K562 (cell line): ENCODE data around the gene UBE2J2. TPM values are rescaled to one million over a fixed set of nuclear protein-coding genes. Genes with fewer than 3 reads are reported as not detected.

Experiments used
- ATAC-seq: fragments of 200-7000 bp; cut with Tn5 transposase; 3 replicates; pipeline ENCODE4 v1.9.1; 2020; ENCODE audit warnings: moderate library complexity
- BruUV-seq: library from RNA; stranded (reverse); fragments of 400-500 nt; replicated peaks from 2 replicates; lab custom pipeline; 2021; lab: Mats Ljungman, UMichigan
- CTCF ChIA-PET: fragments of 300-600 bp; formaldehyde crosslinking; extraction: SDS; loops from one replicate; lab custom pipeline; 2021; ENCODE audit warnings: low intra/inter-chr PET ratio; lab: Yijun Ruan, JAX
- POLR2A ChIA-PET: fragments of 300-600, 350-650 bp; sonication (Branson Sonifier 250); formaldehyde crosslinking; extraction: SDS; loops from one replicate; lab custom pipeline; 2021; ENCODE audit warnings: antibody characterized with exemption, inconsistent platforms; lab: Yijun Ruan, JAX
- DNase-seq, 4 experiments: peaks; one replicate each; pipeline versions ENCODE4 v3.0.0 to v3.0.0-alpha.2; 2011 to 2018; ENCODE audit warnings: low spot score in 3 of 4, mixed read lengths in 3 of 4; ENCODE audit errors: extremely low read depth in 1 of 4
- FAIRE-seq: peaks from 2 replicates; lab custom pipeline; 2011; peaks lifted over from hg19 to GRCh38; lab: Jason Lieb, UNC
- H2AFZ ChIP-seq: 2 replicates; pipeline ENCODE4 v1.6.0; 2011; ENCODE audit warnings: low read depth, low read length, control low read depth, inconsistent platforms
- H3K27ac ChIP-seq: fragments of 200-600 bp; 3 replicates; pipeline ENCODE4 v1.8.0; 2011; ENCODE audit warnings: low read depth, mild to moderate bottlenecking, control low read depth, inconsistent platforms, low read length, moderate library complexity, mixed read lengths; ENCODE audit errors: extremely low read depth
- H3K27me3 ChIP-seq, 2 experiments: fragments of 300-600 bp in 1 of 2; 2 replicates in 1 of 2; 3 replicates in 1 of 2; pipeline versions ENCODE4 v1.6.0 to v1.8.0; 2011; ENCODE audit warnings: inconsistent platforms in 2 of 2, low read length in 2 of 2, mild to moderate bottlenecking in 1 of 2, mixed read lengths in 1 of 2, moderate library complexity in 1 of 2; ENCODE audit not compliant: control insufficient read depth in 2 of 2, insufficient read depth in 2 of 2
- H3K36me3 ChIP-seq: fragments of 300-600 bp; 3 replicates; pipeline ENCODE4 v1.8.0; 2011; ENCODE audit warnings: mild to moderate bottlenecking, low read length, inconsistent platforms; ENCODE audit not compliant: control insufficient read depth, insufficient read depth
- H3K4me1 ChIP-seq, 2 experiments: fragments of 200-600 bp in 1 of 2; replicated peaks in 1 of 2; 2 replicates in 1 of 2; 3 replicates in 1 of 2; pipeline versions ENCODE4 v1.5.1 to v1.8.0; 2011; ENCODE audit warnings: inconsistent platforms in 2 of 2, low read length in 2 of 2, mild to moderate bottlenecking in 1 of 2, mixed read lengths in 1 of 2, moderate library complexity in 1 of 2; ENCODE audit not compliant: control insufficient read depth in 2 of 2, insufficient read depth in 2 of 2
- H3K4me2 ChIP-seq: 2 replicates; pipeline ENCODE4 v1.6.1; 2011; ENCODE audit warnings: low read length, control low read depth, inconsistent platforms, mixed read lengths; ENCODE audit not compliant: insufficient read depth
- H3K4me3 ChIP-seq: fragments of 200-600 bp; sonication (generic), shearing (Covaris generic); 2 replicates; pipeline ENCODE4 v1.5.1; 2016; ENCODE audit warnings: control low read depth, inconsistent platforms
- H3K79me2 ChIP-seq: fragments of 200-600 bp; 3 replicates; pipeline ENCODE4 v1.8.0; 2011; ENCODE audit warnings: low read length, inconsistent platforms; ENCODE audit not compliant: control insufficient read depth, insufficient read depth
- H3K9ac ChIP-seq, 2 experiments: 2 replicates each; pipeline versions ENCODE4 v1.6.0 to v1.6.1; 2011; ENCODE audit warnings: low read depth in 2 of 2, low read length in 2 of 2, control low read depth in 1 of 2, inconsistent platforms in 1 of 2, mild to moderate bottlenecking in 1 of 2, mixed read lengths in 1 of 2; ENCODE audit not compliant: insufficient read depth in 1 of 2
- H3K9me1 ChIP-seq: one replicate; pipeline ENCODE4 v1.6.0; 2011; ENCODE audit warnings: inconsistent platforms, mild to moderate bottlenecking, low read length, moderate library complexity; ENCODE audit not compliant: control insufficient read depth, insufficient read depth
- H3K9me3 ChIP-seq: replicated peaks from 2 replicates; pipeline ENCODE4 v1.5.1; 2011; ENCODE audit warnings: low read depth, low read length, inconsistent platforms; ENCODE audit not compliant: control insufficient read depth, insufficient read depth
- H4K20me1 ChIP-seq: replicated peaks from 2 replicates; pipeline ENCODE4 v1.6.1; 2011; ENCODE audit warnings: low read length, inconsistent platforms, mixed read lengths; ENCODE audit not compliant: control insufficient read depth, insufficient read depth
- BRD9 ChIP-seq: fragments of 450-650 bp; IDR thresholded peaks from 2 replicates; pipeline ENCODE4 v1.6.1; 2018; ENCODE audit warnings: low read depth; ENCODE audit not compliant: partially characterized antibody
- ETS2 ChIP-seq: IDR thresholded peaks from 2 replicates; pipeline ENCODE4 v1.6.1; 2016; ENCODE audit warnings: borderline replicate concordance, missing genetic modification characterization, mild to moderate bottlenecking, moderate library complexity, missing compliant biosample characterization; ENCODE audit not compliant: poor library complexity, severe bottlenecking
- GTF2F1 ChIP-seq: IDR thresholded peaks from 2 replicates; pipeline ENCODE4 v1.6.1; 2011; ENCODE audit warnings: low read depth, low read length, improper control_type of control experiment
- HNRNPLL ChIP-seq: fragments of 200-400 bp; formaldehyde crosslinking; IDR thresholded peaks from 2 replicates; pipeline ENCODE4 v1.6.1; 2017; ENCODE audit warnings: low read length, low read depth, mild to moderate bottlenecking; ENCODE audit not compliant: poor library complexity, severe bottlenecking
- SREBF2 ChIP-seq: sonication (generic); formaldehyde crosslinking; IDR thresholded peaks from 2 replicates; pipeline ENCODE4 v1.4.0; 2020; ENCODE audit warnings: mild to moderate bottlenecking, missing genetic modification reagents
- TAL1 ChIP-seq: fragments of 450-650 bp; IDR thresholded peaks from 2 replicates; pipeline ENCODE4 v1.6.1; 2016; ENCODE audit warnings: mild to moderate bottlenecking
- ZBTB11 ChIP-seq, 3 experiments: fragments of 200-800 bp in 1 of 3; fragments of 250-450 bp in 1 of 3; fragments of 450-650 bp in 1 of 3; sonication (Bioruptor Pico) in 1 of 3; sonication (Bioruptor generic) in 1 of 3; formaldehyde crosslinking in 1 of 3; IDR thresholded peaks; 2 replicates each; pipeline versions ENCODE4 v1.6.1 to v1.8.0; 2016 to 2022; ENCODE audit warnings: mild to moderate bottlenecking in 2 of 3, missing genetic modification characterization in 2 of 3, missing compliant biosample characterization in 1 of 3, moderate library complexity in 1 of 3
- ZBTB33 ChIP-seq: sonication (generic); formaldehyde crosslinking; IDR thresholded peaks from 2 replicates; pipeline ENCODE4 v1.8.1; 2023; ENCODE audit warnings: mild to moderate bottlenecking, missing genetic modification reagents
- ZBTB34 ChIP-seq: fragments of 250-450 bp; sonication (Bioruptor Pico); IDR thresholded peaks from 2 replicates; pipeline ENCODE4 v1.8.0; 2021; ENCODE audit warnings: mild to moderate bottlenecking, moderate library complexity
- ZNF586 ChIP-seq: fragments of 450-650 bp; formaldehyde crosslinking; conservative IDR thresholded peaks from 2 replicates; pipeline ENCODE4 v1.4.0; 2020; ENCODE audit warnings: mild to moderate bottlenecking, moderate library complexity
- ZNF639 ChIP-seq, 2 experiments: fragments of 200-800 bp in 1 of 2; sonication (Bioruptor generic) in 1 of 2; sonication (generic) in 1 of 2; formaldehyde crosslinking in 1 of 2; IDR thresholded peaks in 1 of 2; conservative IDR thresholded peaks in 1 of 2; 2 replicates each; pipeline versions ENCODE4 v1.5.0 to v1.6.1; 2016 to 2020; ENCODE audit warnings: missing compliant biosample characterization in 1 of 2, missing genetic modification characterization in 1 of 2, missing genetic modification reagents in 1 of 2
- WGBS: fragments of 100-300 bp; shearing (Covaris generic); methylation state at CpG from one replicate; pipeline ENCODE4 v1.1.6; 2016; ENCODE audit warnings: low coverage, mixed read lengths; ENCODE audit not compliant: insufficient coverage; ENCODE audit errors: missing lambda C conversion rate; 5-methylcytosine and 5-hydroxymethylcytosine counted together
- in situ Hi-C: fragments of 300-500 bp; cut with MboI; formaldehyde crosslinking; loops from 4 replicates; pipeline ENCODE4 v1.15.0; 2018; ENCODE audit warnings: inconsistent platforms, mixed read lengths
- intact Hi-C: fragments of 100-400 bp; cut with micrococcal nuclease; formaldehyde crosslinking; loops from 2 replicates; pipeline ENCODE4 v1.14.2; 2022
- polyA plus RNA-seq, 8 experiments: library from polyadenylated mRNA; depleted of rRNA in 4 of 8; stranded (reverse) in 5 of 8; unstranded in 3 of 8; fragments of >200 nt; fragmentation: Nextera tagmentation in 2 of 8; fragmentation: Illumina TruSeq in 1 of 8; extraction: Ambion mirVana in 2 of 8; extraction: Trizol in 1 of 8; gene quantifications; 2 replicates each; pipeline versions ENCODE4 v1.2.1 to v1.2.3, GENCODE V29; 2011 to 2014; ENCODE audit warnings: inconsistent platforms in 1 of 8, missing spikeins in 1 of 8
- total RNA-seq, 7 experiments: library from RNA; depleted of rRNA in 6 of 7; stranded (reverse); fragments of >200 nt in 6 of 7; fragmentation: Illumina TruSeq in 2 of 7; extraction: Trizol in 2 of 7; gene quantifications; 2 replicates each; pipeline versions ENCODE4 v1.2.1 to v1.2.3, GENCODE V29; 2011 to 2021; ENCODE audit warnings: low replicate concordance in 1 of 7

Gene UBE2J2
- total and polyA plus RNA-seq, 9 of the 15 experiments (the other 6 are each of a cell fraction or from before 2014, with no cell fraction given): 0.93 to 112 (median 75.5) TPM

GRCh38 chr1:1279028-1279427, 5.4 kb upstream of the UBE2J2 start:
- 75% methylated on average over 16 of the region's 17 CpGs for WGBS
- TF ChIP-seq ZBTB11 (CRISPR knock-in tag; IDR thresholded peaks at IDR 0.05): no peak
- no peak for TF ChIP-seq BRD9
- TF ChIP-seq ETS2 (tag): no peak
- no peak for TF ChIP-seq ZBTB34 (CRISPR knock-in tag)
- no peak for TF ChIP-seq ZNF639 (CRISPR knock-in tag; conservative IDR thresholded peaks at IDR 0.05 in 1 of 2, IDR thresholded peaks at IDR 0.05 in 1 of 2)
- TF ChIP-seq TAL1: no peak
- TF ChIP-seq HNRNPLL: no peak
- TF ChIP-seq SREBF2 (CRISPR knock-in tag): no peak
- no peak for TF ChIP-seq ZNF586 (CRISPR knock-in tag)
- TF ChIP-seq GTF2F1: no peak
- no peak for TF ChIP-seq ZBTB33 (CRISPR knock-in tag)

More at GRCh38 chr1:1279028-1279427, 5.4 kb upstream of the UBE2J2 start:
- no peaks in the 10 kb centered on the region for H4K20me1 ChIP-seq
- intact Hi-C loops (no loop called here), in situ Hi-C loops (no loop called here)
- peak overlapping the region in 1 of 2 experiments; percentile 54; a peak in 1 of 4 replicates for H3K9ac ChIP-seq
- H2AFZ ChIP-seq: no peak overlapping the region
- H3K36me3 ChIP-seq: no peaks in the 10 kb centered on the region
- H3K9me3 ChIP-seq: no peaks in the 10 kb centered on the region
- H3K27me3 ChIP-seq: no peaks in the 10 kb centered on the region; a peak in 1 of 5 replicates
- H3K4me1 ChIP-seq: peaks cover 0 to 41% of the 10 kb centered on the region in 2 experiments; a peak in 3 of 5 replicates
- no peak overlapping the region for H3K27ac ChIP-seq
- FAIRE-seq (no peak), ATAC-seq (no peak), DNase-seq (no peak)
- H3K4me2 ChIP-seq: no peak overlapping the region
- no peaks in the 10 kb centered on the region for H3K9me1 ChIP-seq
- no peak overlapping the region for H3K4me3 ChIP-seq
- peaks cover 7% of the 10 kb centered on the region; the same call in 2 of the 3 replicates for H3K79me2 ChIP-seq
- BruUV-seq: no TSS peak
- ChIA-PET CTCF (no interaction called here), POLR2A (no interaction called here)
